Panc1 (cell line): Measurements from ENCODE around the gene C1orf226.

ENCODE experiments used
- POLR2AphosphoS5 ChIP-seq: IDR thresholded peaks from 2 replicates; pipeline ENCODE4 v1.6.1; 2012; ENCODE audit warnings: mild to moderate bottlenecking, low read depth, low read length, moderate library complexity
- SIN3A ChIP-seq: IDR thresholded peaks from 2 replicates; pipeline ENCODE4 v1.6.1; 2012; ENCODE audit warnings: low read depth, mild to moderate bottlenecking, low read length, moderate library complexity, borderline replicate concordance; ENCODE audit not compliant: insufficient read depth
- TCF7L2 ChIP-seq: IDR thresholded peaks from 2 replicates; pipeline ENCODE4 v1.6.1; 2011; ENCODE audit warnings: mild to moderate bottlenecking, low read depth, low read length, inconsistent platforms
- TF ChIP-seq, protein P1 (sequence below): fragments of 450-650 bp; IDR thresholded peaks from 2 replicates; pipeline ENCODE4 v1.5.1; 2017; ENCODE audit warnings: mild to moderate bottlenecking

DNA sequence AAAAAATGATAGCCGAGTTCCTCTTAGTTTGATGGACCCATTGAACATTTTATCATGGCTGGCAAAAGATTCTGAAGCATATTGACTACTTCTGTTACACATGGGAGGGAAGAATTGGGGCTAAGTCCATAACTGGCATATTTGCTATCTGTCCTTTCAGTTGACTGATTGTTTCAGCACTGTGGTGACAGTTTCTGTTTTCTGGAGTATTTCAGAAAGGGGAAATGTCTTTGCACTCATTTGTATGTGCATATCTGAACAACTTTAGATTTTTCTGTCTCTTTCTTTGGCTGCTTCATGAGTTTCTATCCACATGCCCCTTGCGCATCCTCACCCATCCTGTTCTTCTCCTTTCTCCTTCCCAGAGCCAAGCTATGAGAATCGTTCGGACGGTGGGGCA, 38.1 kb upstream of the C1orf226 start:
- TF ChIP-seq SIN3A, result no peak
- TF ChIP-seq, protein P1, sequence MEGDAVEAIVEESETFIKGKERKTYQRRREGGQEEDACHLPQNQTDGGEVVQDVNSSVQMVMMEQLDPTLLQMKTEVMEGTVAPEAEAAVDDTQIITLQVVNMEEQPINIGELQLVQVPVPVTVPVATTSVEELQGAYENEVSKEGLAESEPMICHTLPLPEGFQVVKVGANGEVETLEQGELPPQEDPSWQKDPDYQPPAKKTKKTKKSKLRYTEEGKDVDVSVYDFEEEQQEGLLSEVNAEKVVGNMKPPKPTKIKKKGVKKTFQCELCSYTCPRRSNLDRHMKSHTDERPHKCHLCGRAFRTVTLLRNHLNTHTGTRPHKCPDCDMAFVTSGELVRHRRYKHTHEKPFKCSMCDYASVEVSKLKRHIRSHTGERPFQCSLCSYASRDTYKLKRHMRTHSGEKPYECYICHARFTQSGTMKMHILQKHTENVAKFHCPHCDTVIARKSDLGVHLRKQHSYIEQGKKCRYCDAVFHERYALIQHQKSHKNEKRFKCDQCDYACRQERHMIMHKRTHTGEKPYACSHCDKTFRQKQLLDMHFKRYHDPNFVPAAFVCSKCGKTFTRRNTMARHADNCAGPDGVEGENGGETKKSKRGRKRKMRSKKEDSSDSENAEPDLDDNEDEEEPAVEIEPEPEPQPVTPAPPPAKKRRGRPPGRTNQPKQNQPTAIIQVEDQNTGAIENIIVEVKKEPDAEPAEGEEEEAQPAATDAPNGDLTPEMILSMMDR, result no peak
- TF ChIP-seq TCF7L2, result no peak
- no peak for TF ChIP-seq POLR2AphosphoS5
